ENCODE measurements around the gene ANKRD29.

- TF ChIP-seq POLR2AphosphoS5 (IDR thresholded peaks at IDR 0.05; ENCODE audit: borderline replicate concordance, low read depth, low read length) (no peak), EZH2 (IDR thresholded peaks at IDR 0.05) (no peak)
Measured at GRCh38 chr18:23675236-23675635, 12.5 kb upstream of the ANKRD29 start.

Measured in SK-N-MC (cell line).